CD4-positive, alpha-beta T cell (primary cell): ENCODE data around the gene SNED1. TPM values are rescaled to one million over a fixed set of nuclear protein-coding genes. Genes with fewer than 3 reads are reported as not detected.

Experiments
- ATAC-seq: fragments of 200-7000 bp; cut with Tn5 transposase; one replicate; pipeline ENCODE4 v1.10.0; 2022; ENCODE audit warnings: mild to moderate bottlenecking; ENCODE audit not compliant: poor library complexity
- CTCF ChIA-PET: fragments of 350-600 bp; sonication (Branson Sonifier 250); formaldehyde crosslinking; loops from one replicate; lab custom pipeline; 2021; ENCODE audit warnings: antibody characterized with exemption, inconsistent platforms; lab: Charles Lee
- POLR2A ChIA-PET: fragments of 350-600 bp; sonication (Branson Sonifier 250); formaldehyde crosslinking; loops from one replicate; lab custom pipeline; 2021; ENCODE audit warnings: antibody characterized with exemption, inconsistent platforms; lab: Charles Lee
- DNase-seq, 14 experiments: peaks; one replicate each; pipeline ENCODE4 v3.0.0-alpha.2; 2013 to 2020; ENCODE audit warnings: mixed read lengths in 2 of 14
- H3K27ac ChIP-seq, 2 donors: one replicate each; pipeline versions ENCODE4 v1.5.1 to v1.7.0; 2013; ENCODE audit warnings: low read length in 2 of 2, low read depth in 1 of 2, mild to moderate bottlenecking in 1 of 2
- H3K27me3 ChIP-seq, 2 experiments: 1 replicate in 1 of 2; 2 replicates in 1 of 2; pipeline versions ENCODE4 v1.6.1 to v1.7.0; 2013; ENCODE audit warnings: low read length in 2 of 2, control low read depth in 1 of 2, mild to moderate bottlenecking in 1 of 2, moderate library complexity in 1 of 2; ENCODE audit not compliant: insufficient read depth in 2 of 2, control insufficient read depth in 1 of 2
- H3K36me3 ChIP-seq: one replicate; pipeline ENCODE4 v1.6.1; 2013; ENCODE audit warnings: low read length, control low read depth; ENCODE audit not compliant: insufficient read depth
- H3K4me1 ChIP-seq: one replicate; pipeline ENCODE4 v1.6.1; 2013; ENCODE audit warnings: low read length, control low read depth; ENCODE audit not compliant: insufficient read depth
- H3K4me3 ChIP-seq: one replicate; pipeline ENCODE4 v1.5.1; 2013; ENCODE audit warnings: mild to moderate bottlenecking, low read length, moderate library complexity
- H3K9me3 ChIP-seq, 2 experiments: 1 replicate in 1 of 2; 2 replicates in 1 of 2; pipeline versions ENCODE4 v1.6.1 to v1.7.0; 2013; ENCODE audit warnings: low read length in 2 of 2, mild to moderate bottlenecking in 2 of 2, control low read depth in 1 of 2, moderate library complexity in 1 of 2; ENCODE audit not compliant: control insufficient read depth in 1 of 2, insufficient read depth in 1 of 2
- H3K27ac Mint-ChIP-seq: one replicate; pipeline ENCODE4 v1.8.0; 2020; ENCODE audit warnings: mixed read lengths
- H3K27me3 Mint-ChIP-seq: one replicate; pipeline ENCODE4 v1.8.0; 2021; ENCODE audit warnings: mixed read lengths
- H3K36me3 Mint-ChIP-seq: one replicate; pipeline ENCODE4 v1.8.0; 2021; ENCODE audit warnings: low read depth, mixed read lengths
- H3K4me1 Mint-ChIP-seq: one replicate; pipeline ENCODE4 v1.8.0; 2021; ENCODE audit warnings: low read depth, mixed read lengths
- H3K4me3 Mint-ChIP-seq: one replicate; pipeline ENCODE4 v1.8.0; 2020; ENCODE audit warnings: mild to moderate bottlenecking, mixed read lengths
- H3K9me3 Mint-ChIP-seq: one replicate; pipeline ENCODE4 v1.8.0; 2020; ENCODE audit warnings: mixed read lengths
- intact Hi-C, 2 experiments: fragments of 100-400 bp; cut with DNase I in 1 of 2; cut with micrococcal nuclease in 1 of 2; formaldehyde crosslinking; loops; one replicate each; pipeline versions ENCODE4 v1.15.1 to v1.9.0; 2023 to 2025; cut with DNase I, micrococcal nuclease
- total RNA-seq, 174 experiments: library from RNA in 2 of 174; stranded (reverse) in 2 of 174; gene quantifications; one replicate each; pipeline ENCODE4 v1.2.3 and lab custom pipeline; 2021 to 2026
- TF ChIP-seq, protein P1 (sequence below): fragments of 200-600 bp; IDR thresholded peaks from one replicate; pipeline ENCODE4 v1.8.0; 2022; ENCODE audit warnings: antibody characterized with exemption, mild to moderate bottlenecking

The SNED1 gene
- total RNA-seq, 2 experiments from 2014 or later: 42.0 to 42.7 TPM

DNA sequence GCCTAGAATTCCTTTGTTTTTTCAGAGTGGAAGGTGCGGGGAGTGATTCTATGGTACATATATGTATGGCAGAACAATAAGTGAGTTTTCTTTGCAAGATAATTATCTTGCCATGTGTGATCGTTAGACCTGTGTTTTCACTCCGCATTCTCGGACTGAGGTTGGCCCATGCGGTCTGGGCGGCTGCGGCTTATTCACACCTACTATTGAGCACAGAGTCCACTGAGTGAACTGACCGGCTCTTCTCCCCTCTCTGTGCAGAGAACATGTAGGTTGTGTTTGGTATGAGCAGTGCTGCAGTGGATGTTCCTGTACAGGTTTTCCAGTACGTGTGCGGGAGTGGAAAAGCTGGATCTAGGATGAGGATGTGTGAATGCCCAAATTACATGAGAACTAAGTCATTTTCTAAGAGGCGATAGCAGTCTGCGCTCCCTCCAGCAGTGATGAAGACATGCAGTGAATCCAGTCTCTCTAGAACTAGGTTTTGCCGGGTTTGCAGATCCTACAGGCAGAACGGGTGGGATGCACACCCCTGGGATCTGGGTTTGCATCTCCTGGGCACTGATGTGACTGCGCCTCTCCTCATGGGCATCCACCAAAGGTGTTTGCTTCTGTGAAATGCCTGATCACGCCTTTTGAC is 76.6 kb downstream of the SNED1 start:
- intact Hi-C loops: loop anchor here (10.0 kb wide), 2 partner anchors 60 to 160 kb away; no protein-coding TSS in a partner anchor
- no peak overlapping the region for H3K27ac Mint-ChIP-seq

DNA sequence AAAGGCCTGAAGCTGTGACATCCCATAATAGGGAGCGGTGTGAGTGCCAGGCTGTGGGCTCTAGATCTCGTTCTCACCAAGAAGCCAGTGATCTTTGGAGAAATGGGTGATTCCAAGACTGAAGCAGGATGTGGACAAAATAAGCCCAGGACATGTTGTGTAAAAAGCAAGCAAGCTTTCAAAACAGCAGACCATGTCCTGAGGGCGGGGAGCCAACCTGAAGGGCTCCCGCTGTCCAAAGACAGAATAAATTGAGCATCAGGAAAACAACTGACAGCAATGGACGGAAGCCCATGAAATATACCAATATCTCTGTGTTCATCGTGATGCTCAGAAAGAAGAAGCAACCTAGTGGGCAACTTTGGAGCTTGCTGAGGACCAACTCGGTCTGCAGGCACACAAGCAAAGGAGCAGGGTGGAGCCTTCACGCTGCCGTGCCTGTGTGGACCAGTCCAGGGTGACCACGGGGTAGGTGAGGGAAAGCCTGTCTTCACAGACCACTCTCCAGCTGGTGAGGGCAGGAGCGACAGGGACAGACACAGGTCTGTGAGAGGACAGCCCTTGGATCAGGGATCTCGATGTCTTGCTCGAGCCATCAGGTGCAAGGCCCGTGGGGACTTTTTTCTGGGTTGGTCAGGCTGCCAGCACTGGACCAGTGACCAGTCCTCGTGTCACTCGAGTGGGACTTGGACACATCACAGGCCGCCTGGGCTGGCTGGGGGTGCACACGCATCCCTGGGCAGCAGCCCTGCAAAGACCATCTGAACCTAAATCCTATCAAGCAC is 82.2 kb downstream of the SNED1 start:
- intact Hi-C loops: loop anchor here in 1 of 2 experiments (10.0 kb wide), 1 partner anchor 134 kb away; no protein-coding TSS in a partner anchor
- POLR2A ChIA-PET: interaction anchor here (1.0 kb wide), 1 partner anchor 70 kb away, joined by 3 read pairs; no protein-coding TSS in a partner anchor

More for the DNA sequence above, 76.6 kb downstream of the SNED1 start:
- Histone ChIP-seq H3K36me3 (peaks cover 13% of the 10 kb centered on the region), H3K9me3 (no peaks in the 10 kb centered on the region), H3K4me3 (no peak overlapping the region), H3K27me3 (no peaks in the 10 kb centered on the region), H3K27ac (no peak overlapping the region), H3K4me1 (peaks cover 6% of the 10 kb centered on the region)
- TF ChIP-seq, protein P1, sequence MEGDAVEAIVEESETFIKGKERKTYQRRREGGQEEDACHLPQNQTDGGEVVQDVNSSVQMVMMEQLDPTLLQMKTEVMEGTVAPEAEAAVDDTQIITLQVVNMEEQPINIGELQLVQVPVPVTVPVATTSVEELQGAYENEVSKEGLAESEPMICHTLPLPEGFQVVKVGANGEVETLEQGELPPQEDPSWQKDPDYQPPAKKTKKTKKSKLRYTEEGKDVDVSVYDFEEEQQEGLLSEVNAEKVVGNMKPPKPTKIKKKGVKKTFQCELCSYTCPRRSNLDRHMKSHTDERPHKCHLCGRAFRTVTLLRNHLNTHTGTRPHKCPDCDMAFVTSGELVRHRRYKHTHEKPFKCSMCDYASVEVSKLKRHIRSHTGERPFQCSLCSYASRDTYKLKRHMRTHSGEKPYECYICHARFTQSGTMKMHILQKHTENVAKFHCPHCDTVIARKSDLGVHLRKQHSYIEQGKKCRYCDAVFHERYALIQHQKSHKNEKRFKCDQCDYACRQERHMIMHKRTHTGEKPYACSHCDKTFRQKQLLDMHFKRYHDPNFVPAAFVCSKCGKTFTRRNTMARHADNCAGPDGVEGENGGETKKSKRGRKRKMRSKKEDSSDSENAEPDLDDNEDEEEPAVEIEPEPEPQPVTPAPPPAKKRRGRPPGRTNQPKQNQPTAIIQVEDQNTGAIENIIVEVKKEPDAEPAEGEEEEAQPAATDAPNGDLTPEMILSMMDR: no peak
- POLR2A ChIA-PET: no interaction called here
- H3K36me3 Mint-ChIP-seq: peaks cover 19% of the 10 kb centered on the region
- H3K4me3 Mint-ChIP-seq: no peak overlapping the region
- ATAC-seq (no peak), DNase-seq (no peak)
- H3K9me3 Mint-ChIP-seq: no peaks in the 10 kb centered on the region
- peaks cover 6% of the 10 kb centered on the region for H3K4me1 Mint-ChIP-seq
- CTCF ChIA-PET: no interaction called here
- H3K27me3 Mint-ChIP-seq: no peaks in the 10 kb centered on the region

DNA sequence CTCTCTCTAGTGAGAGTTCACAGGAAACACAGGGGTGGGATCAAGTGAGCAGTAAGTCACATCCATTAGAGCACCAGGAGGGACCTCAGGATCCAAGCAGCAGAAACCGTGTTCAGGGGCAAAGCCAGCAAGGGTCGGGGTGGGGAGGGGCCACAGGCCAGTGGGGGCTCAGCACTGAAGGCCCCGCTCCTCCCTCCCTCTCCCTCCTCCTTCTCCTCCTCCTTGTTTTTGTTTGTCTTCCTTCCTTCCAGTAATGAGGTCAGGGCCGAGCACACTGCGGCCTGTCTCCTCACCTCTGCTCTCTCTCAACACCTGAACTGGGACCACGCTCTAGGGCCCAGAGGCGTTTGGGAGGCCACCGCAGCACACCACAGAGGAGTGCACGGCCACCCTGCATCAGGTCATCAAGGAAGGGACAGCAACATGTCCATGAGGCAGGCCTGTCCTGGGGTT is 82.8 kb downstream of the SNED1 start:
- Histone ChIP-seq H3K27me3 (no peaks in the 10 kb centered on the region), H3K9me3 (peaks cover 0 to 7% of the 10 kb centered on the region in 2 experiments), H3K4me3 (no peak overlapping the region), H3K27ac (no peak overlapping the region), H3K36me3 (peaks cover 7% of the 10 kb centered on the region), H3K4me1 (peaks cover 11% of the 10 kb centered on the region)
- ATAC-seq (no peak), DNase-seq (peak in 1 of 14 experiments; percentile 11)
- TF ChIP-seq, protein P1: no peak
- Mint-ChIP-seq H3K27ac (peak overlapping the region; percentile 52), H3K27me3 (no peaks in the 10 kb centered on the region), H3K9me3 (no peaks in the 10 kb centered on the region), H3K36me3 (peaks cover 24% of the 10 kb centered on the region), H3K4me1 (peaks cover 6% of the 10 kb centered on the region), H3K4me3 (no peak overlapping the region)
- intact Hi-C loops: loop anchor here in 1 of 2 experiments (10.0 kb wide), 1 partner anchor 134 kb away; no protein-coding TSS in a partner anchor
- POLR2A ChIA-PET: interaction anchor here (1.0 to 1.6 kb wide), 2 partner anchors 21 to 27 kb away, joined by 3 to 4 read pairs; partner anchors contain the start of gene MTERF4
- CTCF ChIA-PET: no interaction called here

More for the DNA sequence above, 82.2 kb downstream of the SNED1 start:
- CTCF ChIA-PET: no interaction called here
- H3K36me3 Mint-ChIP-seq: peaks cover 24% of the 10 kb centered on the region
- H3K4me3 Mint-ChIP-seq: no peak overlapping the region
- TF ChIP-seq, protein P1: no peak
- ATAC-seq: no peak
- H3K27ac Mint-ChIP-seq: peak overlapping the region; percentile 52
- DNase-seq: peak in 1 of 14 experiments; percentile 11
- H3K4me3 ChIP-seq: no peak overlapping the region
- H3K27ac ChIP-seq: no peak overlapping the region
- H3K9me3 ChIP-seq: peaks cover 0 to 7% of the 10 kb centered on the region in 2 experiments
- no peaks in the 10 kb centered on the region for H3K27me3 Mint-ChIP-seq
- H3K27me3 ChIP-seq: no peaks in the 10 kb centered on the region
- H3K9me3 Mint-ChIP-seq: no peaks in the 10 kb centered on the region
- peaks cover 6% of the 10 kb centered on the region for H3K4me1 Mint-ChIP-seq
- H3K36me3 ChIP-seq: peaks cover 4% of the 10 kb centered on the region
- peaks cover 11% of the 10 kb centered on the region for H3K4me1 ChIP-seq
